Endothelial cell of umbilical vein (primary cell): ENCODE results near the gene MTR. TPM values are rescaled to one million over a fixed set of nuclear protein-coding genes. Genes with fewer than 3 reads are reported as not detected.

Source experiments
- BruUV-seq: library from RNA; stranded (reverse); fragments of 400-500 nt; replicated peaks from 2 replicates; lab custom pipeline; 2021; lab: Mats Ljungman, UMichigan
- CTCF ChIA-PET: fragments of 300-600, 350-600 bp; sonication (Branson Sonifier 250); formaldehyde crosslinking; loops from one replicate; lab custom pipeline; 2021; ENCODE audit warnings: antibody characterized with exemption, inconsistent platforms; lab: Charles Lee
- POLR2A ChIA-PET: fragments of 300-600, 350-600 bp; sonication (Branson Sonifier 250); formaldehyde crosslinking; loops from one replicate; lab custom pipeline; 2021; ENCODE audit warnings: antibody characterized with exemption, inconsistent platforms; lab: Charles Lee
- DNase-seq: peaks from one replicate; pipeline ENCODE4 v3.0.0-alpha.2; 2011; ENCODE audit warnings: low read depth, low spot score
- FAIRE-seq: peaks from 2 replicates; lab custom pipeline; 2011; peaks lifted over from hg19 to GRCh38; lab: Jason Lieb, UNC
- H2AFZ ChIP-seq: 2 replicates; pipeline ENCODE4 v1.6.0; 2012; ENCODE audit warnings: low read depth, low read length, control low read depth, inconsistent platforms
- H3K27ac ChIP-seq: 2 replicates; pipeline ENCODE4 v1.5.1; 2011; ENCODE audit warnings: low read depth, mild to moderate bottlenecking, control low read depth, low read length, moderate library complexity; ENCODE audit not compliant: insufficient read depth
- H3K27me3 ChIP-seq, 2 experiments: 2 replicates each; pipeline versions ENCODE4 v1.6.0 to v1.6.1; 2011; ENCODE audit warnings: low read length in 2 of 2, mixed read lengths in 1 of 2; ENCODE audit not compliant: control insufficient read depth in 2 of 2, insufficient read depth in 2 of 2
- H3K36me3 ChIP-seq, 2 experiments: 2 replicates in 1 of 2; 3 replicates in 1 of 2; pipeline ENCODE4 v1.5.1; 2011; ENCODE audit warnings: low read length in 2 of 2, mild to moderate bottlenecking in 1 of 2, moderate library complexity in 1 of 2; ENCODE audit not compliant: control insufficient read depth in 2 of 2, insufficient read depth in 2 of 2; ENCODE audit errors: extremely low read depth in 1 of 2
- H3K4me1 ChIP-seq: 3 replicates; pipeline ENCODE4 v1.5.1; 2011; ENCODE audit warnings: mild to moderate bottlenecking, low read length; ENCODE audit not compliant: control insufficient read depth, insufficient read depth; ENCODE audit errors: extremely low read depth
- H3K4me2 ChIP-seq: 2 replicates; pipeline ENCODE4 v1.6.1; 2011; ENCODE audit warnings: low read length, control low read depth, mixed read lengths; ENCODE audit not compliant: insufficient read depth
- H3K4me3 ChIP-seq, 3 experiments: fragments of 200-600 bp in 1 of 3; sonication (generic), shearing (Covaris generic) in 1 of 3; replicated peaks in 1 of 3; 2 replicates each; pipeline ENCODE4 v1.5.1; 2011 to 2016; ENCODE audit warnings: control low read depth in 3 of 3, low read length in 3 of 3, mild to moderate bottlenecking in 2 of 3, inconsistent platforms in 1 of 3, low read depth in 1 of 3, moderate library complexity in 1 of 3; ENCODE audit not compliant: insufficient read depth in 1 of 3
- H3K79me2 ChIP-seq: 2 replicates; pipeline ENCODE4 v1.6.0; 2012; ENCODE audit warnings: low read length, inconsistent platforms; ENCODE audit not compliant: control insufficient read depth, insufficient read depth
- H3K9ac ChIP-seq: replicated peaks from 2 replicates; pipeline ENCODE3; 2011; ENCODE audit warnings: low read length, control low read depth; ENCODE audit not compliant: insufficient read depth; ENCODE audit errors: extremely low read depth
- H3K9me1 ChIP-seq: replicated peaks from 3 replicates; pipeline ENCODE4 v1.6.0; 2011; ENCODE audit warnings: mild to moderate bottlenecking, low read length; ENCODE audit not compliant: control insufficient read depth, insufficient read depth; ENCODE audit errors: extremely low read depth
- H3K9me3 ChIP-seq: replicated peaks from 2 replicates; pipeline ENCODE4 v1.5.1; 2012; ENCODE audit warnings: low read length, inconsistent platforms; ENCODE audit not compliant: control insufficient read depth, insufficient read depth
- H4K20me1 ChIP-seq: replicated peaks from 2 replicates; pipeline ENCODE3; 2011; ENCODE audit warnings: mild to moderate bottlenecking, low read length; ENCODE audit not compliant: control insufficient read depth, insufficient read depth; ENCODE audit errors: extremely low read depth
- EZH2 ChIP-seq: IDR thresholded peaks from 2 replicates; pipeline ENCODE4 v1.6.1; 2012; ENCODE audit warnings: borderline replicate concordance, low read depth, mild to moderate bottlenecking, moderate library complexity, low read length, inconsistent platforms; ENCODE audit not compliant: severe bottlenecking
- FOS ChIP-seq: IDR thresholded peaks from 2 replicates; pipeline ENCODE4 v1.6.1; 2011; ENCODE audit warnings: mild to moderate bottlenecking, low read length, moderate library complexity, borderline replicate concordance; ENCODE audit not compliant: insufficient read depth
- JUN ChIP-seq: IDR thresholded peaks from 2 replicates; pipeline ENCODE4 v1.6.1; 2011; ENCODE audit warnings: borderline replicate concordance, low read depth; ENCODE audit not compliant: insufficient read length, insufficient read depth
- MYC ChIP-seq: IDR thresholded peaks from one replicate; pipeline ENCODE4 v1.6.1; 2011; ENCODE audit warnings: mild to moderate bottlenecking, low read depth, low read length
- POLR2A ChIP-seq: IDR thresholded peaks from 2 replicates; pipeline ENCODE4 v1.6.1; 2012; ENCODE audit warnings: low read depth, mild to moderate bottlenecking, control low read depth, low read length
- POLR2AphosphoS5 ChIP-seq: IDR thresholded peaks from 2 replicates; pipeline ENCODE4 v1.6.1; 2012; ENCODE audit warnings: low read depth, mild to moderate bottlenecking, control low read depth, low read length, moderate library complexity; ENCODE audit not compliant: insufficient read depth
- dilution Hi-C: fragments of 300-500 bp; cut with MboI; formaldehyde crosslinking; loops from one replicate; pipeline ENCODE4 v1.15.0; 2019; ENCODE audit warnings: low sequenced_read_pairs; ENCODE audit not compliant: extremely low pct_ligation_motif_present
- intact Hi-C: fragments of 100-400 bp; cut with micrococcal nuclease; formaldehyde crosslinking; loops from one replicate; pipeline ENCODE4 v1.10.0; 2022
- polyA plus RNA-seq, 4 experiments: library from polyadenylated mRNA; depleted of rRNA in 3 of 4; stranded (reverse) in 3 of 4; unstranded in 1 of 4; fragments of >200 nt; gene quantifications; 2 replicates each; pipeline versions ENCODE4 v1.2.1 to v1.2.3, GENCODE V29; 2011 to 2012; ENCODE audit warnings: missing spikeins in 1 of 4
- total RNA-seq: library from RNA; stranded (reverse); gene quantifications from 2 replicates; pipeline ENCODE4 v1.2.3, GENCODE V29; 2021
- TF ChIP-seq, protein P1 (sequence below): IDR thresholded peaks from 2 replicates; pipeline ENCODE4 v1.6.1; 2011; ENCODE audit not compliant: insufficient read depth, insufficient read length
- TF ChIP-seq, protein P2 (sequence below), 2 donors: IDR thresholded peaks; 1 replicate in 1 of 2; 2 replicates in 1 of 2; pipeline ENCODE4 v1.5.1; 2011; ENCODE audit warnings: low read length in 2 of 2, mild to moderate bottlenecking in 2 of 2, moderate library complexity in 2 of 2, control low read depth in 1 of 2, inconsistent platforms in 1 of 2, low read depth in 1 of 2; ENCODE audit not compliant: insufficient read depth in 1 of 2; ENCODE audit errors: extremely low read depth in 1 of 2

Gene MTR
- total and polyA plus RNA-seq, 2 donors (not counting 3 experiments of a cell fraction or from before 2014, with no cell fraction given), result 6.7 to 45.2 TPM

DNA sequence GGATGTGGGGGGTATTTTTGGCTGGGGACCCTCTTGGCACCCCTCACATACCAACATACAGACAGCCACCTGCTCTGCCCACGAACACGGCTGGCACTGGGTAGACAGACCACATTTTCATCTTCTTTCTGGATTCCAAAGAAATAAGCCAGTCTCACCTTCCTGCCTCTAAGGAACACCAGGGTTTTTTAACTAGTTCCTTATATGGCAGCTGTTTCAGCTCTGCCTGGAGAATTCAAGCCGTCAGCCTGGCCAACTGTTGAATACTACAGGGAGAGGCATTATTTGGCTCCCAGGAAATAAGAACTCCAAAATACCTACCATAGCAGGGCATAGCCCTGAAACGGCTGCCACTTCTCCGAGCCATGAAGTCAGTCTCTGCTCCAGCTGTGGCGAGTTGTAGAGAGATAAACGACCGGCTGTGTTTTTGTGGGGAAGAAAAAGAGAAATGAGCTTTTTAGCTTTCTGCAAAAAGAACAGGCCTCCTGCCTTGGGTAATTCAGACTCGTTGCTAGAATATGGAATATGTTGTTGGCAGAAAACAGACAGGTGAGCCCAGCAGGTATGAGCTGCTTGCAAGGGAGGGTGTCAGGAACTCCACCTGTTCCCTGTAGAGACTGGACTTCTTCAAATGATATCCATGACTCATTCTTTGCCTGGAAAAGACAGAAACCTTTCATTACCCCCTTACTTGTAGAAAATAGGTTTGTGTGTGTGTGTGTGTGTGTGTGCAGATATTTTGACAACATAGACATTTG, 157.3 kb downstream of the MTR start:
- dilution Hi-C loops, result no loop called here
- no peaks in the 10 kb centered on the region for H3K9me1 ChIP-seq
- H4K20me1 ChIP-seq, result no peaks in the 10 kb centered on the region
- no peaks in the 10 kb centered on the region for H3K27me3 ChIP-seq
- ChIA-PET CTCF (no interaction called here), POLR2A (no interaction called here)
- H3K4me3 ChIP-seq, result no peak overlapping the region
- intact Hi-C loops, result no loop called here
- H3K4me2 ChIP-seq, result no peak overlapping the region
- TF ChIP-seq JUN (no peak), MYC (no peak)
- no peak for FAIRE-seq
- H3K4me1 ChIP-seq, result no peaks in the 10 kb centered on the region
- BruUV-seq, result no TSS peak
- H3K79me2 ChIP-seq, result no peaks in the 10 kb centered on the region
- no peak for DNase-seq
- H3K36me3 ChIP-seq, result no peaks in the 10 kb centered on the region
- no peak overlapping the region for H3K9ac ChIP-seq
- no peak overlapping the region for H2AFZ ChIP-seq
- H3K27ac ChIP-seq, result no peak overlapping the region
- no peaks in the 10 kb centered on the region for H3K9me3 ChIP-seq

GRCh38 chr1:236953151-236953700, 158.1 kb downstream of the MTR start:
- no peak for FAIRE-seq
- no peaks in the 10 kb centered on the region for H3K36me3 ChIP-seq
- intact Hi-C loops, result no loop called here
- no peak overlapping the region for H3K9ac ChIP-seq
- no peak for DNase-seq
- H3K79me2 ChIP-seq, result no peaks in the 10 kb centered on the region
- H3K4me2 ChIP-seq, result no peak overlapping the region
- H3K4me3 ChIP-seq, result no peak overlapping the region
- no peaks in the 10 kb centered on the region for H3K9me3 ChIP-seq
- dilution Hi-C loops, result no loop called here
- H4K20me1 ChIP-seq, result no peaks in the 10 kb centered on the region
- POLR2A ChIA-PET, result no interaction called here
- BruUV-seq, result no TSS peak
- H3K27me3 ChIP-seq, result no peaks in the 10 kb centered on the region
- no peak overlapping the region for H2AFZ ChIP-seq
- H3K9me1 ChIP-seq, result no peaks in the 10 kb centered on the region
- TF ChIP-seq EZH2, result no peak
- TF ChIP-seq POLR2A, result no peak
- TF ChIP-seq JUN, result no peak
- TF ChIP-seq POLR2AphosphoS5, result no peak
- TF ChIP-seq, protein P1, sequence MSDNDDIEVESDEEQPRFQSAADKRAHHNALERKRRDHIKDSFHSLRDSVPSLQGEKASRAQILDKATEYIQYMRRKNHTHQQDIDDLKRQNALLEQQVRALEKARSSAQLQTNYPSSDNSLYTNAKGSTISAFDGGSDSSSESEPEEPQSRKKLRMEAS, result no peak
- no peak for TF ChIP-seq MYC
- no peak for TF ChIP-seq FOS
- TF ChIP-seq, protein P2, sequence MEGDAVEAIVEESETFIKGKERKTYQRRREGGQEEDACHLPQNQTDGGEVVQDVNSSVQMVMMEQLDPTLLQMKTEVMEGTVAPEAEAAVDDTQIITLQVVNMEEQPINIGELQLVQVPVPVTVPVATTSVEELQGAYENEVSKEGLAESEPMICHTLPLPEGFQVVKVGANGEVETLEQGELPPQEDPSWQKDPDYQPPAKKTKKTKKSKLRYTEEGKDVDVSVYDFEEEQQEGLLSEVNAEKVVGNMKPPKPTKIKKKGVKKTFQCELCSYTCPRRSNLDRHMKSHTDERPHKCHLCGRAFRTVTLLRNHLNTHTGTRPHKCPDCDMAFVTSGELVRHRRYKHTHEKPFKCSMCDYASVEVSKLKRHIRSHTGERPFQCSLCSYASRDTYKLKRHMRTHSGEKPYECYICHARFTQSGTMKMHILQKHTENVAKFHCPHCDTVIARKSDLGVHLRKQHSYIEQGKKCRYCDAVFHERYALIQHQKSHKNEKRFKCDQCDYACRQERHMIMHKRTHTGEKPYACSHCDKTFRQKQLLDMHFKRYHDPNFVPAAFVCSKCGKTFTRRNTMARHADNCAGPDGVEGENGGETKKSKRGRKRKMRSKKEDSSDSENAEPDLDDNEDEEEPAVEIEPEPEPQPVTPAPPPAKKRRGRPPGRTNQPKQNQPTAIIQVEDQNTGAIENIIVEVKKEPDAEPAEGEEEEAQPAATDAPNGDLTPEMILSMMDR (IDR thresholded peaks at IDR 0.05; ENCODE audit: extremely low read depth in 1 of 2, insufficient read depth in 1 of 2, low read depth in 1 of 2, low read length in 2 of 2), result no peak
- no peak overlapping the region for H3K27ac ChIP-seq
- CTCF ChIA-PET, result no interaction called here
- H3K4me1 ChIP-seq, result no peaks in the 10 kb centered on the region
